GM13977 (cell line): ENCODE results near the gene LMAN1L.
"Not testable (repeated sequence)": the region's sequence is repeated elsewhere in the genome, so short reads cannot be mapped to it uniquely, and the experiment has no call there.

Experiments
- DNase-seq: peaks from one replicate; pipeline ENCODE4 v3.0.0; 2012; ENCODE audit warnings: low spot score
- in situ Hi-C: fragments of 300-500 bp; cut with MboI; formaldehyde crosslinking; loops from one replicate; pipeline ENCODE4 v1.12.0; 2022; ENCODE audit warnings: low sequenced_read_pairs, low pct_unique_long_range_greater_than_20kb, mixed read lengths, inconsistent platforms; ENCODE audit not compliant: unreplicated experiment
- TF ChIP-seq, protein P1 (sequence below): IDR thresholded peaks from 2 replicates; pipeline ENCODE4 v1.5.1; 2012; ENCODE audit warnings: mild to moderate bottlenecking, control low read depth; ENCODE audit not compliant: insufficient read depth; ENCODE audit errors: extremely low read depth, missing control alignments

The LMAN1L gene

DNA sequence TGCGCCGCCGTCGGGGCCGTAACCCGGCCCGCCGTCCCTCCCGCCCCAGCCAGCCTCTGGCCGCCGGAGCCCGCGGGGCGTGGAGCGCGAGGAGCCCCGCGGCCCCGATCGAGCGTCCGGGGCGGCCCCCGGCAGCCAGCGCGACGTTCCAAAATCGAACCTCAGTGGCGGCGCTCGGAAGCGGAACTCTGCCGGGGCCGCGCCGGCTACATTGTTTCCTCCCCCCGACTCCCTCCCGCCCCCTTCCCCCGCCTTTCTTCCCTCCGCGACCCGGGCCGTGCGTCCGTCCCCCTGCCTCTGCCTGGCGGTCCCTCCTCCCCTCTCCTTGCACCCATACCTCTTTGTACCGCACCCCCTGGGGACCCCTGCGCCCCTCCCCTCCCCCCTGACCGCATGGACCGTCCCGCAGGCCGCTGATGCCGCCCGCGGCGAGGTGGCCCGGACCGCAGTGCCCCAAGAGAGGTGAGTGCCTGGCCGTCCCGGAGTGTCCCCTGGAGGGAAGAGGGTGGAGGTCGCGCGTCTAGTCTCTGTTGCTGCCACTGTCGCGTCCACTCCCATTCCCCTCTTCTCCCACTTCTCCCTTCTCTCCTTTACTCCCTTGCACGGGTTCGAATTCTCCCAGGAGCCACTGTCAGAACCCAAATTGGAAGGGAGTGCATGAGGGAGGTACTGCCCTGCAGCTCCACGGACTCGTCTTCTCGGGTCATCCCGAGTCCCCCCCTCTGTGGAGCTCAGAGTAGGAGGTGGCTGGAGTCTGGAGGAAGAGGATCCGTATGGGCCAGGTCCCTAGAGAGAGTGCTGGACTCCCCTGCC, 30.2 kb upstream of the LMAN1L start:
- TF ChIP-seq, protein P1, sequence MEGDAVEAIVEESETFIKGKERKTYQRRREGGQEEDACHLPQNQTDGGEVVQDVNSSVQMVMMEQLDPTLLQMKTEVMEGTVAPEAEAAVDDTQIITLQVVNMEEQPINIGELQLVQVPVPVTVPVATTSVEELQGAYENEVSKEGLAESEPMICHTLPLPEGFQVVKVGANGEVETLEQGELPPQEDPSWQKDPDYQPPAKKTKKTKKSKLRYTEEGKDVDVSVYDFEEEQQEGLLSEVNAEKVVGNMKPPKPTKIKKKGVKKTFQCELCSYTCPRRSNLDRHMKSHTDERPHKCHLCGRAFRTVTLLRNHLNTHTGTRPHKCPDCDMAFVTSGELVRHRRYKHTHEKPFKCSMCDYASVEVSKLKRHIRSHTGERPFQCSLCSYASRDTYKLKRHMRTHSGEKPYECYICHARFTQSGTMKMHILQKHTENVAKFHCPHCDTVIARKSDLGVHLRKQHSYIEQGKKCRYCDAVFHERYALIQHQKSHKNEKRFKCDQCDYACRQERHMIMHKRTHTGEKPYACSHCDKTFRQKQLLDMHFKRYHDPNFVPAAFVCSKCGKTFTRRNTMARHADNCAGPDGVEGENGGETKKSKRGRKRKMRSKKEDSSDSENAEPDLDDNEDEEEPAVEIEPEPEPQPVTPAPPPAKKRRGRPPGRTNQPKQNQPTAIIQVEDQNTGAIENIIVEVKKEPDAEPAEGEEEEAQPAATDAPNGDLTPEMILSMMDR: no peak
- DNase-seq: peak; percentile 64
- in situ Hi-C loops: no loop called here

DNA sequence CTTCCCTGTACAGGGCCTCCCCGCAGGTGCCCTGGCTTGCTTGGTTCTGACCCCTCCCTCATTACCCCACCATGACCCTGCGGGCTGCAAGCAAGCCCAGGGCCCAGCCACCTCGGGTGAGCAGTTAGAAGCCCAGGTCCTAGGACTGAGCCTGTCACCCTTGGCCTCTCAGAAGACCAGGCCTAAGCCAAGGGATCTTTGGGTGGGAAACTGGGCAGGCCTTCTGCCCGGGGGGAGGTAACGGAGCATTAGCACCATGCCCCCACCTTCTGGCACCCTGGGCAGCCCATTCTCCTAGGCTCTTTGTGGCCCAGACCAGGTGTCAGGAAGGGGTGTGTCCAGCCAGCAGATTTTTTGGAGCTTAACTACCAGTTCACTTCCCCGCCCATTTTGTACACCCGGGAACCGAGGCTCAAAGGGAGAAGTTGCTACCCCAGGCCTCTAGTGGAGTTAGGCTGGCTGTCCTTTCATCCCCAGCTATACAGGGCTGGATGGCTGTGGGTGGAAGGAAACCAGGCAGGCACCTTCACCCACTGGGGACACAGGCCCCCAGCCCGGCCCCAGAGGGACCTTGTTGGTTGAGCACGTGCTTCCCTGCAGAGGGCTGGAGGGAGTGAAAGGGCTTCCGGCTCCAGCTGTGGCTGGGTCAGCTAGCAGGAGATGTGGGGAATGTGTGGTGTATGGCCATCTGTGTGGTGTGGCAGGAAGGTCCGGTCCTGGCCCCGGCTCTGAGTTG, 29.4 kb upstream of the LMAN1L start:
- DNase-seq: no peak
- in situ Hi-C loops: no loop called here
- TF ChIP-seq, protein P1: no peak

DNA sequence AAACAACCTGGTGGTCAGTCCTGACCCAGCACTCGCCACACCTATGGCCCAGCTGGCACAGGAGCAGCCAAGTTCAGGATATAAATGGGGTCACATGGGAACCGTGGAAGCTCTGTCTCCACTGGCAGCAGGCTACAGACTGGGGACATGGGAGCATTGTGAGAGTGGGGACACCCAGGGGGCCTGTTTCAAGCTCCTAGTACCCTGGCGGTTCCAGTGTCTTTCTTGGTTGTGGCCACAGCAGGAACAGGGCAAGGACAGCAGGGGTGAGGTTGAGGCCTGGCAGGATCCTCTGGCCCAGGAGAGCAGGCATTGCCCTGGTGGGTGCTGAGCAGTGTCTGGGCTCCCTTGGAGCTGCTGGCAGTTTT, 28.8 kb upstream of the LMAN1L start:
- no peak for DNase-seq
- TF ChIP-seq, protein P1: no peak
- in situ Hi-C loops: no loop called here

DNA sequence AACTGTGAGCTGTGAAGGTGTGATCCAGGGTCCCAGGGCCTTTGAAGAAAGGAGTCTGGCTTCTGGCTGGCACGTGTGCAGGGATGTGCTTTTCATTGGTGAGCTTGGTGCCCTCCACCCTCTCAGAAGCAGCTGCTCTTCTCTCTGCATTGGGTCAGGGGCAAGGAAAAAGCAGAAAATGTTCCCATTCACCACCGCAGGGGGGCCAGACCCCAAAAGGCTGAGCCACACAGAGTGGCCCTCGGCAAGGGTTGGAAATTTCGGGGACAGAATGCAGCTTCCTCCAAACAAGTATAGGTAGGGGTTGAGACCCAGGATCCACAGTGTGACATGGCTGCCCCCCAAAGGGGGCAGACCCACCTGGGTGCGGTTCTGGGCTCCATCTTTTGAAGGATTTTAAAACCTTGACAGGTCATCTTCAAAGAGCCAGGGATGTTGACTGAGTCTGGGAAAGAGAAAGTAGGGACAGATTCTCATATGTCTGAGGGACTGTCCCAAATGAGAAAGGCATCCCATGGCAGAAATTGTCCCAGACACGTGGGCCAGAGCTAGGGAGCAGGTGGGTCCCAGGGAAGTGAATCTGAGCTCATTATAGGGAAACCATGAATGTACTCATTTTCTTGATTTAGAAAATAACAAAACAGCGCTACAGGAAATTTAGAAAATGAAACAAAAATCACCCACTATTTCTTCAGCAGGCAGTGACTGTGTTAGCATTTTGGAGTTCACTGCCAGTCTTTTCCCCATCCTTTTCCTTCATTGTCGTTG, 28.0 kb upstream of the LMAN1L start:
- TF ChIP-seq, protein P1: peak; percentile 16
- in situ Hi-C loops: no loop called here
- no peak for DNase-seq

DNA sequence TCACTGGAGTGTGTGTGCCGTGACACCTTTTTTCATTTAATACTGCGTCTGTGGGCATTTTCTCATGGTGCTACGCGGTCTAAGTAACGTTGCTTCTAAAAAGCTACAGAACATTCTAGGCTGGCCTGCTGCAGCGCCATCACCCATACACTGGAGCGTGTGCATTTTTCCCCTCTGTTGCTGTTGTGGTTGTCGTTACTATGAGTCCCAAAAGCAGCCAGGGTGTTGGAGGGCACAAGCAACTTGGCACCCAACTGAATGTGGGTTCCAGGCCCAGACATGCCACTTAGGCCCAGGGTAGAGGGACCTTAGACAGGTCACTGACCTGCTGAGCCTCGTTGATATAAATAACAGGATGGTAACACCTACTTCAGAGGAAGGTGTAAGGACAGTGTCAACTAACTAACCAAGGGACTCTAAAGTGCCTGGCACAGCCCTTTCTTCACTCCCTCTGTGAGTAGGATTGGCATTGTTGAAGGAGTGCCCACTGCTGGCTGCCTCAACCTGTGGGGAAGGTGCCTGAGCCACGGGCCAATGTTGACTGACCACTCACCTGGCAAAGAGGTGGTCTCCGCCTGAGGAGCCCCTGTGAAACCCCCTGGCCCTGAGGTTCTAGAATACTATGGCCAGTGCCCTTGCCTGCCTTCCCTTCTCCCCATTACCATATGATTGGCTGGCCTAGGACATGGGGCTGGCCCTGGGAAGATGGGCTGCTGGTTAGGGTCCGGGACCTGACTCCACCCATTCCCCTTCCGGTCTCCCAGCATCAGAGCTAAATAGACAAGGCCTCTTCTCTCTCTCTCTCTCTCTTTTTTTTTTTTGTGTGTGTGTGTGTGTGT, 27.2 kb upstream of the LMAN1L start:
- in situ Hi-C loops: no loop called here
- DNase-seq: peak; percentile 74
- TF ChIP-seq, protein P1: no peak

DNA sequence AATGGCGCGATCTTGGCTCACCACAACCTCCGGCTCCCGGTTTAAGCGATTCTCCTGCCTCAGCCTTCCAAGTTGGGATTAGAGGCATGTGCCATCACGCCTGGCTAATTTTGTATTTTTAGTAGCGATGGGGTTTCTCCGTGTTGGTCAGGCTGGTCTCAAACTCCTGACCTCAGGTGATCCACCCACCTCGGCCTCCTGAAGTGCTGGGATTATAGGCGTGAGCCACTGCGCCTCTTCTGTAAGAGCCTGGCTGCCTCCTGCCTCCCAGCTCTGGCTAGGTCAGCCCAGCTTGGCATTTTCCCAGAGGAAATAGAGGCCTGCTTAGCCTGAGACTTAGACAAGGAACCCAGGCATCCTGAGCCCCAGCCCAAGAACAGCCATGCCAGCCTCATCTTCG, 26.6 kb upstream of the LMAN1L start:
- in situ Hi-C loops: not testable (repeated sequence)

More for the DNA sequence above, 26.6 kb upstream of the LMAN1L start:
- DNase-seq: not testable (repeated sequence)
